Effector memory CD8-positive, alpha-beta T cell (primary cell): Measurements from ENCODE around the gene SUV39H1.
A peak's percentile ranks its signal among the peaks of the same experiment; 100 is the strongest.
"Not testable (repeated sequence)": the region's sequence is repeated elsewhere in the genome, so short reads cannot be mapped to it uniquely, and the experiment has no call there.

Source experiments
- ATAC-seq: fragments of 150-1000 bp; cut with Tn5 transposase; replicated peaks from 2 replicates; pipeline ENCODE4 v1.10.0; 2021; ENCODE audit warnings: mild to moderate bottlenecking, moderate library complexity
- DNase-seq, 3 experiments: peaks; one replicate each; pipeline ENCODE4 v3.0.0; 2021
- H3K27ac Mint-ChIP-seq, 2 donors: one replicate each; pipeline ENCODE4 v1.8.0; 2022; ENCODE audit warnings: mild to moderate bottlenecking in 2 of 2, mixed read lengths in 2 of 2, moderate library complexity in 2 of 2
- H3K27me3 Mint-ChIP-seq, 2 donors: one replicate each; pipeline ENCODE4 v1.8.0; 2022; ENCODE audit warnings: mixed read lengths in 2 of 2
- H3K36me3 Mint-ChIP-seq: one replicate; pipeline ENCODE4 v1.8.0; 2022; ENCODE audit warnings: mild to moderate bottlenecking, moderate library complexity, mixed read lengths; ENCODE audit not compliant: insufficient read depth
- H3K4me1 Mint-ChIP-seq, 2 donors: one replicate each; pipeline ENCODE4 v1.8.0; 2022; ENCODE audit warnings: low read depth in 2 of 2, mixed read lengths in 2 of 2
- H3K4me3 Mint-ChIP-seq, 2 donors: one replicate each; pipeline ENCODE4 v1.8.0; 2022; ENCODE audit warnings: mild to moderate bottlenecking in 2 of 2, mixed read lengths in 2 of 2, moderate library complexity in 2 of 2
- H3K9me3 Mint-ChIP-seq, 2 donors: one replicate each; pipeline ENCODE4 v1.8.0; 2022; ENCODE audit warnings: mixed read lengths in 2 of 2

Gene SUV39H1

DNA sequence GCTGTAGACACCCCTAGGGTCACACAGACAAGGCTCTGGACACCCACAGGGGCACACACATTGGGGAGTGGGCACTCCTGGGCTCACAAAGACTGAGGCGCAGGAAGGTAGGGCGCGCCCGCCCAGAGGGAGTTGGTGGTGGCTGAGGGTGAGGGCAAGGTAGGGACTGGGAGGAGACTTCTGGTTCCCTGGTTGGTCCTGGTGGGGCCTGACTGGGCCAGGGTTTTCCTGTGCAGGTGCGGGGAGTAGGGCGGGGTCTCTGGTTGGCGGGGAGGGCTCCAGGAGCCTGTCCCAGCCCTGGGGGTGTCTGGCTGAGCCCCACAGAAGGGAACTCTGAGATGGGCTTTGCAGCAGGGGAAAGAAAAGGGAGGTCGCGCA lies 19.7 kb upstream of the SUV39H1 start:
- no peak for DNase-seq
- Mint-ChIP-seq H3K27ac (peak overlapping the region; percentile 86 to 94), H3K36me3 (peaks cover 11% of the 10 kb centered on the region), H3K4me1 (peaks cover 8 to 14% of the 10 kb centered on the region in 2 donors), H3K9me3 (no peaks in the 10 kb centered on the region), H3K27me3 (no peaks in the 10 kb centered on the region), H3K4me3 (peak overlapping the region; percentile 83 to 84)
- ATAC-seq: peak; percentile 13

- ATAC-seq (no peak), DNase-seq (no peak)
- peaks cover 8 to 17% of the 10 kb centered on the region in 2 donors for H3K4me1 Mint-ChIP-seq
- H3K27ac Mint-ChIP-seq: peak overlapping the region; percentile 86 to 94
- H3K9me3 Mint-ChIP-seq: no peaks in the 10 kb centered on the region
- H3K36me3 Mint-ChIP-seq: peaks cover 11% of the 10 kb centered on the region
- H3K27me3 Mint-ChIP-seq: no peaks in the 10 kb centered on the region
- peak overlapping the region; percentile 83 to 84 for H3K4me3 Mint-ChIP-seq
Measured at GRCh38 chrX:48677516-48677915, 19.0 kb upstream of the SUV39H1 start.

- H3K27me3 Mint-ChIP-seq, ATAC-seq, DNase-seq, H3K4me3 Mint-ChIP-seq, H3K9me3 Mint-ChIP-seq, H3K27ac Mint-ChIP-seq: not testable (repeated sequence)
- H3K36me3 Mint-ChIP-seq: peaks cover 18% of the 10 kb centered on the region
- H3K4me1 Mint-ChIP-seq: peaks cover 28 to 41% of the 10 kb centered on the region in 2 donors
Measured at GRCh38 chrX:48680467-48680866, 16.1 kb upstream of the SUV39H1 start.

GRCh38 chrX:48680925-48681324 lies 15.6 kb upstream of the SUV39H1 start:
- H3K27ac Mint-ChIP-seq, H3K4me3 Mint-ChIP-seq: not testable (repeated sequence)
- peaks cover 32 to 45% of the 10 kb centered on the region in 2 donors for H3K4me1 Mint-ChIP-seq

GRCh38 chrX:48681539-48682183 lies 14.9 kb upstream of the SUV39H1 start:
- Mint-ChIP-seq H3K4me1 (peaks cover 38 to 52% of the 10 kb centered on the region in 2 donors), H3K4me3 (peak overlapping the region in 1 of 2 donors; percentile 96), H3K27ac (peak overlapping the region in 1 of 2 donors; percentile 97), H3K27me3 (no peaks in the 10 kb centered on the region), H3K36me3 (peaks cover 15% of the 10 kb centered on the region), H3K9me3 (no peaks in the 10 kb centered on the region)
- ATAC-seq: no peak
- DNase-seq: no peak

More at GRCh38 chrX:48680925-48681324, 15.6 kb upstream of the SUV39H1 start:
- not testable (repeated sequence) for DNase-seq, ATAC-seq, H3K9me3 Mint-ChIP-seq, H3K27me3 Mint-ChIP-seq
- peaks cover 15% of the 10 kb centered on the region for H3K36me3 Mint-ChIP-seq

DNA sequence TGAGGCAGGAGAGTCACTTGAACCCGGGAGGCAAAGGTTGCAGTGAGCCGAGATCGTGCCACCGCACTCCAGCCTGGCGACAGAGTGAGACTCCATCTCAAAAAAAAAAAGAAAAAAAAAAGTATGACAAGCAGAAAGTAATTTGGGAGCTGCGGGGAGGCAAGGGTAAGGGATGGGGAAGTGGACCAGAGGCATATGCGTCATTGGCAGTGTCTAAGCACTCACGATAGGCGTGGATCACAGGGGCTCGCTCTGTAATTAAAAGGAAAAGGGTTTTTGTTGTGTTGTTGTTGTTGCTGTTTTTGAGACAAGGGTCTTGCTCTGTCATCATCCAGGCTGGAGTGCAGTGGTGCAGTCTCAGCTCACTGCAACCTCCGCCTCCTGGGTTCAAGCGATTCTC lies 13.7 kb upstream of the SUV39H1 start:
- H3K27me3 Mint-ChIP-seq, DNase-seq, H3K9me3 Mint-ChIP-seq, ATAC-seq: not testable (repeated sequence)
- Mint-ChIP-seq H3K27ac (peak overlapping the region; percentile 97), H3K36me3 (peaks cover 25% of the 10 kb centered on the region), H3K4me3 (peak overlapping the region; percentile 48 to 96), H3K4me1 (peaks cover 40 to 51% of the 10 kb centered on the region in 2 donors)

GRCh38 chrX:48683411-48683982 lies 13.0 kb upstream of the SUV39H1 start, which contains the start of gene WAS:
Gene WAS (plus strand): TSS chrX:48683799. CDS start chrX:48683854, 55 bp downstream.
- H3K36me3 Mint-ChIP-seq: peaks cover 28% of the 10 kb centered on the region
- H3K9me3 Mint-ChIP-seq: no peaks in the 10 kb centered on the region
- ATAC-seq: peak; percentile 92
- DNase-seq: peak in 2 of 3 experiments; percentile 12 to 28
- H3K27ac Mint-ChIP-seq: peak within 1 kb of the TSS; percentile 97
- H3K4me3 Mint-ChIP-seq: peak within 1 kb of the TSS; percentile 96
- peaks cover 40 to 51% of the 10 kb centered on the region in 2 donors for H3K4me1 Mint-ChIP-seq
- no peaks in the 10 kb centered on the region for H3K27me3 Mint-ChIP-seq

DNA sequence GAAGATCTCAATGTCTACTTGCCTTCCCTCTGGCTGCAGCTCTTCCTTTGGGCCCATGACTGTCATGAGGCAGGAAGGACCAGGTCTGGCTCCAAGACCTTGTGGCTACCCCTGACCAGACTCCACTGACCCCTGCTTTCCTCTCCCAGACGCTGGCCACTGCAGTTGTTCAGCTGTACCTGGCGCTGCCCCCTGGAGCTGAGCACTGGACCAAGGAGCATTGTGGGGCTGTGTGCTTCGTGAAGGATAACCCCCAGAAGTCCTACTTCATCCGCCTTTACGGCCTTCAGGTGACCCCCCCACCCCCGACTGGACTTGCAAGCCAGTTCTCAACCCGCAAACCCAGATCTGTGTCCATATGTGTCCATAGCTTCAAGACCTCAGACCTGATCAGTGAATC lies 12.4 kb upstream of the SUV39H1 start:
- Mint-ChIP-seq H3K27ac (peak overlapping the region; percentile 97), H3K27me3 (no peaks in the 10 kb centered on the region), H3K36me3 (peaks cover 28% of the 10 kb centered on the region), H3K4me3 (peak overlapping the region; percentile 96), H3K4me1 (peaks cover 40 to 51% of the 10 kb centered on the region in 2 donors), H3K9me3 (no peaks in the 10 kb centered on the region)
- DNase-seq (no peak), ATAC-seq (no peak)

DNA sequence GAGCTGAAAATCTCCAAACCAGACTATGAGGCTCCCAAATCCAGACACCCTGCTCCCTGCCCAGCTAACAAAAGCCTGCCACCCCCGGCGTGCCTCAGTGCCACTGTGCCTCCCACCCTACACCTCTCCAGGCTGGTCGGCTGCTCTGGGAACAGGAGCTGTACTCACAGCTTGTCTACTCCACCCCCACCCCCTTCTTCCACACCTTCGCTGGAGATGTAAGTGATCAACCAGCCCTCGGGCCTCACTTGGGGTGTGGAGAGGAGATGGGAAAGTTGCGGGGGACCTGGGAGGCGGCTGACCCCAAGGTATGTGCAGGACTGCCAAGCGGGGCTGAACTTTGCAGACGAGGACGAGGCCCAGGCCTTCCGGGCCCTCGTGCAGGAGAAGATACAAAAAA lies 11.1 kb upstream of the SUV39H1 start:
- no peaks in the 10 kb centered on the region for H3K9me3 Mint-ChIP-seq
- ATAC-seq (no peak), DNase-seq (no peak)
- no peaks in the 10 kb centered on the region for H3K27me3 Mint-ChIP-seq
- peaks cover 38% of the 10 kb centered on the region for H3K36me3 Mint-ChIP-seq
- peak overlapping the region; percentile 96 for H3K4me3 Mint-ChIP-seq
- peaks cover 40 to 51% of the 10 kb centered on the region in 2 donors for H3K4me1 Mint-ChIP-seq
- peak overlapping the region; percentile 97 for H3K27ac Mint-ChIP-seq

GRCh38 chrX:48688531-48689150 lies 7.9 kb upstream of the SUV39H1 start:
- peaks cover 36 to 38% of the 10 kb centered on the region in 2 donors for H3K4me1 Mint-ChIP-seq
- no peak for ATAC-seq
- H3K27ac Mint-ChIP-seq: no peak overlapping the region
- DNase-seq: no peak
- no peaks in the 10 kb centered on the region for H3K9me3 Mint-ChIP-seq
- no peak overlapping the region for H3K4me3 Mint-ChIP-seq
- H3K27me3 Mint-ChIP-seq: no peaks in the 10 kb centered on the region
- H3K36me3 Mint-ChIP-seq: peaks cover 46% of the 10 kb centered on the region

GRCh38 chrX:48689208-48689920 lies 7.2 kb upstream of the SUV39H1 start:
- Mint-ChIP-seq H3K4me3 (no peak overlapping the region), H3K27me3 (no peaks in the 10 kb centered on the region), H3K36me3 (peaks cover 45% of the 10 kb centered on the region), H3K4me1 (peaks cover 31% of the 10 kb centered on the region in 2 donors), H3K27ac (no peak overlapping the region), H3K9me3 (no peaks in the 10 kb centered on the region)
- DNase-seq: no peak
- no peak for ATAC-seq

- ATAC-seq, H3K9me3 Mint-ChIP-seq, H3K27me3 Mint-ChIP-seq, DNase-seq, H3K4me3 Mint-ChIP-seq: not testable (repeated sequence)
- H3K4me1 Mint-ChIP-seq: peaks cover 14 to 18% of the 10 kb centered on the region in 2 donors
- H3K36me3 Mint-ChIP-seq: peaks cover 56% of the 10 kb centered on the region
- peak overlapping the region in 1 of 2 donors; percentile 67 for H3K27ac Mint-ChIP-seq
Measured at GRCh38 chrX:48691746-48692145, 4.8 kb upstream of the SUV39H1 start.

- Mint-ChIP-seq H3K36me3 (peaks cover 49% of the 10 kb centered on the region), H3K4me1 (peaks cover 18 to 19% of the 10 kb centered on the region in 2 donors), H3K27ac (peak overlapping the region; percentile 95 to 99), H3K9me3 (no peaks in the 10 kb centered on the region), H3K4me3 (peak overlapping the region; percentile 94 to 95), H3K27me3 (no peaks in the 10 kb centered on the region)
- ATAC-seq (no peak), DNase-seq (no peak)
Measured at GRCh38 chrX:48694776-48695533, 1.6 kb upstream of the SUV39H1 start.
